HG03442 (cell line): Measurements from ENCODE around the gene NUTM1.
"Not testable (repeated sequence)": the region's sequence is repeated elsewhere in the genome, so short reads cannot be mapped to it uniquely, and the experiment has no call there.

Source experiments
- ATAC-seq: cut with Tn5 transposase; IDR thresholded peaks from one replicate; pipeline ENCODE4 v1.9.1; 2021; ENCODE audit warnings: mild to moderate bottlenecking, moderate library complexity; ENCODE audit not compliant: unreplicated experiment

The NUTM1 gene

DNA sequence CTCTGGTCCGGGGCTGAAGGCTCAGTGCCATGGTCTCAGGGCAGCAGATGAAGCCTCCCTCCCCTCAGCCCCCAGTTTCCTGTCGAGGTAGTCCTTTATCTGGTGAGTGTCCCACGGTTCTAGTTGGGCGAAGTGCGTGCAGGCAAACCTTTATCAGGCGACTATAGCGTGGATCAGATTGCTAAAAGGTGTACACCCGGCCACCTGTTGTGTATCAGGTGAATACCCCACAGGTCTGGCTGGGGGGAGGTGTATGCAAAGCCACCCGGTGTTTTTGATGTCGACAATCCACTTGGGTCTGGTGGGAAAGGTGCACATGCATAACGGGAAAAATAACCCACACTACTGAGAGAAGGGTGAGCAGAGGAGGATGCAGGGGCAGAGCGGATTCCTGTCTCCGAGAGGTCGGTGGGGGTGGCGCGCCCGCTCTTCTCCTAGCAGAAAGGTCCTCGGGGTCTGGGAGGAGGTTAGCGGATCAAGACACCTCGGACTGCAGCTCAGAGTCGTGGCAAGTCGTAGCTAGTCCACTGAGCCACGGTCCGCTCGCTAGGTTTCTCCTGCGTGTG is 6.0 kb upstream of the NUTM1 start:
- ATAC-seq, result peak; percentile 6

DNA sequence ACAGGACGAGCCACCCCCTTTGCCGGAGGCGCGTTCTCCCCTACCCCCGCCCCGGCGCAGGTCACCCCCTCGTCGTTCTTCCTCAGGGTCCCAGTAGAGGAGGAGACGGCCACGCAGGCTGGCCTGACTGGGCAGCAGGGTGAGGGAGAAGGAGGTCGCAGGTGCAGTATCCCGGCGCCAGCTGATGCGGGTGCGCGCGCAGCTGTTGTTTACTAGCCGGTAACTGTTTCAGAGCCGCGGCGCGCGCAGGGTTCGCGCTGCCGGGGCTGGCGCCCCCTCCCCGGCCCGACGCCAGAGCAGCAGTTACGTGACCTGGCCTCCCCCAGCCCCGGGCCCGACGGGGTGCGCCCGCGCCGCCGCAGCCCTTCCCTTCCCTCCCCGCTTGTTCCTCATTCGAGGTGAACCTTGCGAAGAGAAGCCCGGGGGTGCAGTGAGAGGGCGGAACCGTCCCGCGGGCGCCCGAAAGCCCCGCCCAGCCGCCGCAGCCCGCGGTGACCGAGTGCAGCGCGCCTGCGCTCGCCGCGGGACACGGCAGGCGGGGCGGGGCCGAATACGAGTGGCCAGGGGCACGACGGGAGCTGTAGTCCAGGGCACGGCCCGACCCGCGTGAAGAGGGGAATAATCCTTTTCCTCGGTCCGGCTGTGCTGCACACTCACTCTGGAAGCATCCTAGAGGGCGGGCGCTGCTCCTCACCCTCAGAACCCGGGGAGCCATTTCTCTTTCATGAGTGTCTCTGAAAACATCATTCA is 5.4 kb upstream of the NUTM1 start, which contains the start of gene SLC12A6:
Gene SLC12A6 (minus strand): TSS at position 225 of the 750 bp plus-strand sequence. CDS start 1,101 bp downstream, outside the sequence.
- ATAC-seq, result peak; percentile 64

DNA sequence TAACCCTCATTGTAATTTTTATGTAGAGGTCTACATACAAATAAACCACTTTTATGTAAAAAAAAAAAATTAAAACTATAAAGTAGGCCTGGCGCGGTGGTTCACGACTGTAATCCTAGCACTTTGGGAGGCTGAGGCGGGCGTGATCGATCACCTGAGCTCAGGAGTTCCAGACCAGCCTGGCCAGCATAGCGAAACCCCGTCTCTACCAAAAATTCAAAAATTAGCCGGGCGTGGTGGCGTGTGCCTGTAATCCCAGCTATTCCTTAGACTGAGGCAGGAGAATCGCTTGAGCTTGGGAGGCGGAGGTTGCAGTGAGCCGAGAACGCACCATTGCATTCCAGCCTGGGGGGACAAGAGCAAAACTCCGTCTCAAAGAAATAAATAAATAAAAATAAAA is 4.8 kb upstream of the NUTM1 start:
- no peak for ATAC-seq

DNA sequence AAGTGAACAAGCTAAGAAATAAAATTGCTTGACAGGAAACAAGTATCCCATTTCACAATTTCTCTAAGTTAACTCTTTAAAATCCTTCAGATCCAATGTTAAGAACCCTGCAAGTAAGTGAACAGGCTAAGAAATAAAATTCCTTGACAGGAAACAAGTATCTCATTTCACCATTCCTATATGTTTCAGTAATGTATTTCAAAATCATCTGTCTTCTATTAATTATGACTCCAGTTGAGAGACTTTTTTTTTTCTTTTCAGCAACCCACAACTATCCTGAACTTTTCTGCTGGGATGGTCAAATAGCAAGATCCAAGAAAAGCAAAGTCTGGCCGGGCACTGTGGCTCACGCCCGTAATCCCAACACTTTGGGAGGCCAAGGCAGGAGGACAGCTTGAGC is 3.2 kb upstream of the NUTM1 start:
- ATAC-seq, result no peak

DNA sequence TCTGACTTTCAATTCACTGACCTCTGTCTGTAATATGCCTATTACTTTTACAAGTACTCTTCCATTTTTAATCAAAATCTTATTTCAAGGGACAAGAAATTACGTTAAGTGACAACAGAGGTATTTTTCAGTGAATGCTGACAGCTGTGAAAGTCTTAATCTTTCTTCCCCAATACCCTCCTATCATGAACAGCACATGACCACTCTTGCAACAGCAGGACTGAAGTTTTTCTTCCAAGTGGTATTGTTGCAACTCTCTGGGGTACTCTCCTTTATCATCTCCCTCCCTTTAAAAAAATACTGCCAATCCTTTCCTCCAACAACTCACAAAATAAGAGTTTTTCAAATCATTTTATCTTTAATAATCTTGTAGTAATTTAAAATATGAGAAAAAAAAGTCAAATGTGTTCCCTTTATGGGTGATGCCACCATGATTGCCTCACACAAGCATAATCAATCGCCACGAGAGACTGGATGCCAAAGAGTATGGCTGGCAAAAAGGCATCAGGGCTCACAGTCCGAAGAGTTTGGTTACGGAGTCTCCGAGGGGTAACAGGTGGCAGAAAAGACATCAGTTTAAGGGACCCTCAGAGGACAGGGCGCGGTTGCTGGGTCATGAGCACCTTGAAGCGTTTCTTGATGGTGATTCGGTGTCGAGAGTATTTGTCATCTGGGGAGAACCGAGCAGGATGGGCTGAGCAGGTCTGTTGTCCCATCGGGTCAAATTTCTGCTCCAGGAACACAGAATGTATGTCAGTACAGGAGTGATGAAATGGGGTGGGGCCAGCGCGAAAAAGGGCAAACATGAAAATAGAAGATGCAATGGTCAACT is 1.5 kb upstream of the NUTM1 start:
- no peak for ATAC-seq

DNA sequence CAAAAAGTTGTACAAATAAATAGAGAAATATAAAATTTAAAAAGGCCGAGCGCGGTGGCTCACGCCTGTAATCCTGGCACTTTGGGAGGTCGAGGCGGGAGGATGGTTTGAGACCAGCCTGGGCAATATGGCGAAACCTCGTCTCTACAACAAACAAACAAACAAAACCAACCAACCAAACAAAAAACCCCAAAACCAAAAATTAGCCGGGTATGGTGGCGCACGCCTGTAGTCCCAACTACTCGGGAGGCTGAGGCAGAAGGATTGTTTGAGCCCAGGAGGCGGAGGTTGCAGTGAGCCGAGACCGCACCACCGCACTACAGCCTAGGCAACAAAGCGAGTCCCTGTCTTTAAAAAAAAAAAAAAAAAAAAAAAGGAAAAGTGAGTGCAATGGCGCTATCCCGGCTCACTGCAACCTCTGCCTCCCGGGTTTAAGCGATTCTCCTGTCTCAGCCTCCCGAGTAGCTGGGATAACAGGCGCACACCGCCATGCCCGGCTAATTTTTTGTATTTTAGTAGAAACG is 840 bp upstream of the NUTM1 start:
- not testable (repeated sequence) for ATAC-seq

DNA sequence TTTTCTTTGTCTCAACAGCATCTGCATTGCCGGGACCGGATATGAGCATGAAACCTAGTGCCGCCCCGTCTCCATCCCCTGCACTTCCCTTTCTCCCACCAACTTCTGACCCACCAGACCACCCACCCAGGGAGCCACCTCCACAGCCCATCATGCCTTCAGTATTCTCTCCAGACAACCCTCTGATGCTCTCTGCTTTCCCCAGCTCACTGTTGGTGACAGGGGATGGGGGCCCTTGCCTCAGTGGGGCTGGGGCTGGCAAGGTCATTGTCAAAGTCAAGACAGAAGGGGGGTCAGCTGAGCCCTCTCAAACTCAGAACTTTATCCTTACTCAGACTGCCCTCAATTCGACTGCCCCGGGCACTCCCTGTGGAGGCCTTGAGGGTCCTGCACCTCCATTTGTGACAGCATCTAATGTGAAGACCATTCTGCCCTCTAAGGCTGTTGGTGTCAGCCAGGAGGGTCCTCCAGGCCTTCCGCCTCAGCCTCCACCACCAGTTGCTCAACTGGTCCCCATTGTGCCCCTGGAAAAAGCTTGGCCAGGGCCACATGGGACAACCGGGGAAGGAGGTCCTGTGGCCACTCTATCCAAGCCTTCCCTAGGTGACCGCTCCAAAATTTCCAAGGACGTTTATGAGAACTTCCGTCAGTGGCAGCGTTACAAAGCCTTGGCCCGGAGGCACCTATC is 5.0 kb downstream of the NUTM1 start:
- ATAC-seq, result no peak

DNA sequence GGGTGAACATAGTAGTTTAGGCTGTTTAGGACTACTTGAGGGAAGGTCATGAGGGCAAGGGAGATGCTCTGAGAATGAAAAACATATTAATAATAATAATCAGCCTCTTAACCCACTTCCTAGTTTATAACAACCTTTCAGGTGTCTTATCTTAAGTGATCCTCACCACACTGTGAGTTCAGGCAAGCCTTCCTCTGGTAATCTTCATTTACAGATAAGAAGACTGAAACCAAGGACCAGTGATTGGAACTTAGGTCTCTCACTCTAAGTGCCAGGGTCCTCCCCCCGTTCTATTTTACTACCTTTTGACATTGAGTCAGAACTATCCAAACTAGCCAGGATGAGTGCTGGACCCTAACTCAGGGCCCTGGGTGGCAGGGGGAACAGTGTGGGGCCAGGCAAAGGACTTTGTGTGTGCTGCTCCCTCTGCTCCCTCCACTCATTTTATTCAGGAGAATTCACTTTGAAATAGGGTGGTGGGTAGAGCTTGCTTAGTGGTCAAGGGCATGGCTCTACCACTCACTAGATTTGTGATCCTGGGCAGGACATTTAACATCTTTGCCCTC is 5.7 kb downstream of the NUTM1 start:
- no peak for ATAC-seq

DNA sequence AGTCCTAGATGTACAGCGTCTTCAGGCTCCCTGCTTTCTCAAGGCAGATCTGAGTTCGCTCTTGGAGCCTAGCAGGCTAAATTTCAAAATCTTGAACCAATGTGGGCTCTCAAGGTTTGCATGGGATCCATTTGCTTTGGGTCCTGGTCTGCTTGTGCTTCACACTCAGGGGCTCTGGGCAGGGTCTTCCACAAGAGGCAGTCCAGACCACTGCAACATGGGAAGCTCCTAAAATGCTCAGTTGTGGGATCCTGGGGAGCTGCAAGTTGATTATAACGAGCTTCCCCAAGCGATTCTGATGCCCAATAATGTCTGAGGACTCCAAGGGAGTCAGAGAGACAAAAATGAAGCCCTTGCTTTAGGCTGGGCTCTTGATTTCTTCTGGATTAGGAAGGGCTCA is 6.7 kb downstream of the NUTM1 start:
- ATAC-seq, result no peak

DNA sequence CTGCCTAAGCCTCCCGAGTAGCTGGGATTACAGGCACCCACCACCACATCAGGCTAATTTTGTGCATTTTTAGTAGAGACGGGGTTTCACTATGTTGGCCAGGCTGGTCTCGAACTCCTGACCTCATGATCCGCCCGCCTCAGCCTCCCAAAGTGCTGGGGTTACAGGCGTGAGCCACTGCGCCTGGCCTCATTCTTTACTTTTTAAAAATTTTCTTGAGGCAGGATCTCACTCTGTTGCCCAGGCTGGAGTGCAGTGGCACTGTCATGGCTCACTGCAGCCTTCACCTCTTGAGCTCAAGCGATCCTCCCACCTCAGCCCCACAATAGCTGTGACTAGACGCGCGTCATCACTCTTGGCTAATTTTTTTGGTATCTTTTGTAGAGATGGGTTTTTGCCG is 9.9 kb downstream of the NUTM1 start:
- not testable (repeated sequence) for ATAC-seq

DNA sequence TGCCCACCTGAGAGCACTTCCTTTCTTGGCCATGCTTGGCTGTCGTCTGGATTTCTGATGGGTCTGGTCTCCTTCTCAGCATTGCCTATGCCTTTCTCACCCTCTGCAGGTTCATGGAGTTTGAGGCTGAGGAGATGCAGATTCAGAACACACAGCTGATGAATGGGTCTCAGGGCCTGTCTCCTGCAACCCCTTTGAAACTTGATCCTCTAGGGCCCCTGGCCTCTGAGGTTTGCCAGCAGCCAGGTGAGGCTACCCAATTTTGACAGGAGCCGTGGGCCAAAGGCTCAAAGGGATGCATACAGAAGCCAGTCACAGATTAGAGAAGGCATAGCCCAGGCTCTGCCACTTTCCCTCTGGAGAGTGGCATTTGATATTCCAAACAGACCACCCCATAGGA is 10.5 kb downstream of the NUTM1 start:
- no peak for ATAC-seq

DNA sequence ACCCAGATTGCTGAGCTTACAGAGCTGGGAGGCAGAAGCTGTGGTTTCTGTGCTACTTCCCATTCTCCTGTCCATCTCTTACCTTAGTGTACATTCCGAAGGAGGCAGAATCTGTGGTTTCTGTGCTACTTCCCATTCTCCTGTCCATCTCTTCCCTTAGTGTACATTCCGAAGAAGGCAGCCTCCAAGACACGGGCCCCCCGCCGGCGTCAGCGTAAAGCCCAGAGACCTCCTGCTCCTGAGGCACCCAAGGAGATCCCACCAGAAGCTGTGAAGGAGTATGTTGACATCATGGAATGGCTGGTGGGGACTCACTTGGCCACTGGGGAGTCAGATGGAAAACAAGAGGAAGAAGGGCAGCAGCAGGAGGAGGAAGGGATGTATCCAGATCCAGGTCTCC is 11.2 kb downstream of the NUTM1 start:
- no peak for ATAC-seq

DNA sequence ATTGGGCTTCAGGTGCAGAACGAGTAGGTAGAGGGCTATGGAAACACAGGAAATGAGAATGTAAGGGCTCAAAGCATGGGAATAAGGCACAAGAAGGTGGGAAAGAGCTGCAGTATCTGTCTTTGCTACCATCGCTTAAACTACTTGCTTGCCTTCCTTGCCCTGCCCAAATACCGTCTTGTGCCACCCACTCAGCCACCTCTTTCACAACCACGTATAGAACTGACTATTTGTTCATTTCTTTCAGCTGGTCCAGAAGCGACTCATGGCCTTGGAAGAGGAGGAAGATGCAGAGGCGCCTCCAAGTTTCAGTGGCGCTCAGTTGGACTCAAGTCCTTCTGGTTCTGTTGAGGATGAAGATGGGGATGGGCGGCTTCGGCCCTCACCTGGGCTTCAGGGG is 12.1 kb downstream of the NUTM1 start:
- ATAC-seq, result no peak

DNA sequence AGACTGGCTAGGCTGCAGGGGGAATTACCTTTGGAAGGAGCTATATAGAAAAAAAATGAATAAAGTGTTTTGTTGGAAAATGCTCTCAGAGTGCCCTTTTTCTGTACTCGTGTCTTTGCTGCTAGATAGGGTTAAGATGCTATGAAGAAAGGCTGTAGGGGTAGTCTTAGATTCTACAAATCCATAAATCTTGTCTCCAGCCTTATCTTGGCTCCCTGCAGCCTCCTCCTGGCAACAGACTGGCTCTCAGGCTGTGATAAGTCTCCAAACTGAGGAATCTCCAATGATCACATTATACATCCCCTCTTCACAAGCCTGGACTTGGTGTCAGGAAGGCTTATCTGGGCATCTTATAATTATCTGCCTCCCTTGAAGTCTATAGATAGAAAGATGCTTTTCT is 14.5 kb downstream of the NUTM1 start:
- ATAC-seq, result no peak

DNA sequence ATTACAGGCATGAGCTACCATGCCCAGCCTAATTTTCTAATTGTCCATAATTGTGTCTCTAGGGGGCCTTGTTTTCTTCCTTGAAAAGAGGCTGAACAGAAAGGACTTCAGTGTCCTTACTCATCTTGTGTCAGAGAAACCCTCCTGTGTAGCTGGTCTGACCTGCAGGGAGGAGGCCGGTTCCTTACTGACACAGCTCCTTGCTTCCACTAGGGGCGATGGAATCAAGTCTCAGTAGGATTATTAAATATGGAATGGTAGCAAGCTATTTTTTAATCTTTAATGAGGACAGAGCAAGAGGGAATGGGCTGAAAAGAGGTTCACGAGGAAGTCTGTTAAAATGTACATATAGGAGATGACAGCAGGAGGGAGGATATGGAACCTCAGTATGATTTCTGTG is 15.3 kb downstream of the NUTM1 start:
- no peak for ATAC-seq

DNA sequence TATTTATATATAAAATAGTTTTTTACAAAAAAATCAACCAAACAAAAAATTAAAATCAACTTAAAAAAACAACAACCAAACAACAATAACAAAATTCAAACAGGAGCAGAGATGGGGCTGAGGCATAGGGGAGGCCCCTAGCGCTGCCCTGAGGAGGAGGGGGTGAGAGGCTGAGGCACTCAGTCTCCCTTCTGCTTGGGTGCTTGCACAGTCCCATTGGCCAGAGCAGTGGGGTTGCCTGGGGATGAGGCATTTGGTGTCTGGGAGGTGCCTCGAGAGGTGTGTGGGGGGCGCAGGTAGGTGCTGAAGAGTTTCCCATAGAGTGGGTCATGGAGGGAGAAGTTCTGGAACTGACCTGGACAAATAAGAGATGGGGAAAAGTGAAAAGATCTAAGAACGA is 15.8 kb downstream of the NUTM1 start:
- ATAC-seq, result no peak

DNA sequence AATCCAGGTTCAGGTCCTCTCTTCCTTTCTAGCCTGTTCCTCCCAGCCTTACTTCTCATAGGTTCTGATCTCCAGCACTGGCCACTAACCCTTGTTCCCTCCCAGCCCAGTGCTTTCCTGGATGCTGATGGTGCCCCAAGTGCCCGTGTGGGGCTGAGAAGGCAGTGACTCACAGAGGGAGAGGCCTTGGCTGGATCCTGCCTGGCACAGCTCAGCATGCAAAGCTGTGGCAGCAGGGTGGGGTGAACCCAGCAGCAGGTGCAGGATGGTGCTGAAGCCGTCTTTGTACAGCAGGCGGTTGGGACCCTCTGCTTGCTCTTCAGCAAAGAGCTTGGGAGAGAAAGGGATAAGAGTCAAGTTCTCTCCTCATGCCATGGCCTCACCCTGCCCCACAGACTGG is 16.3 kb downstream of the NUTM1 start:
- no peak for ATAC-seq

DNA sequence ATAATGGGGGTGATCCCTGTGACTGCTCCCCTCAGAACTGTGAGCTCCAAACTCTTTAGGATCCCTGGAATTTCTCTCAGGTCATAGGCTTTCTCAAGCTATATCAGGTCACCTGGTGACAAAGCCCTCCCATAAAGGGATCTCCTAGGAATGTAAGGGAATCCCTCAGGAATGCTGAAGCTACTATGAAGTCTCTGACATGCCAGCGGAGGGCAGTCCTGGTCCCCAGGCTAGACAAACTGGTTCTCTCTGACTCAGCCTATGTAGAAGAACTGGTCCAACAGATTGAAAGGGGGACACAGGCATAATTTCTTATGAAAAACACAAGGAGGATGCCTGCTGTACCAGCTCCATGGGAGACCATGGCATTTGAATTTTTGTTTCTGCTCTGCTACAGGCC is 17.2 kb downstream of the NUTM1 start:
- ATAC-seq, result no peak

DNA sequence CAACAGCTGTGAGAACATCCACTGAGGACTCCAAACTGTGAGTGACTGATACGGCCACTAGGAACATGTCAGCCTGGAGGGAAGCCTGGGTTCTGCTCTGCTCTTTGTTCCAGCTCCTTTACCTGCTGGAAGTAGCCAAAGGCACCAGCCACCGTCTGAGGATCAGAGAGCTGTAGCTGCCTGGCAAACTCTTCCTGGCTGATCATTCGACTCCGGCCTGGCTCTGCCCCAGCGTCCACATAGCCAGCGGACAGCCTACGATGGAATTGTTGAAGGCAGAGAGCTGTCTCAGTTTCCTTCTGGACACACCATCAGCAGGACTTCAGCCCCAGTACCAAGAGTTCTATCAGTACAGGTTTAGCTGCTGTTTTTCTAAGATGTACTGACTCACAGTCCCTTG is 18.2 kb downstream of the NUTM1 start:
- ATAC-seq, result no peak

DNA sequence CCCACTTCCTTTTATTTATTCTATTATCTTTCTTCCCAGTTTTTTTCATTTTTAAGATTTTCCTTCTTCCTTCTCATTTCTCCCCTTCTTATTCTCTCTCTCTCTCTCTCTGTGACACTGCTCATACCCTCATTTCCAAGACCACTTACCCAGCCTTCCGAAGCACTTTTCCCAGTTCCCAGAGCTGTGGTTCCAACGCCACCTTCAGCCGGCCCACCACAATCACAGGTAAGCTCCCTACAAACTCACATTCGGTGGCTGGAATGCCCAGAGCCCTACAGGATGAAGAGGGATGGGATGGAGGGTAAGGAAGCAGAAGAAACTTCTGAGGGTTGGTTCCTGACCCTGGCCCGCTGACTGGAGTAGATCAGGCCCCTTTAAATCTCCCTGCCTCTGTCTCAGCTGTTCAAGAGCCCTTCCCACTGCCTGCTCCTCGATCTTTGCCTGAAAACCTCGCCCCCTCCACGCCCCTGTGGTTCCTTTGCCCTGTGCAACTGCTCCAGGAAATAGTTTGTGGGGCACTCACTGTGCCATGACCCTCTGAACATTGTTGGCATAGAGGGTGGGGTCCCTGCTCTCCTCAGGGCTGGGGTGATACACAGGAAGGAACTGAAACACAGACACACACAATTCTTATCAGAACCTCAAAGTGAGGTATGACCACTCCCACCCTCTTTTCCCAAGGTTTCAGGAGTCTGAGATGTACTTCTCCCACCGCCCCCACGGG is 19.1 kb downstream of the NUTM1 start:
- no peak for ATAC-seq
